Measurements from ENCODE around the gene IL17RD. TPM values are rescaled to one million over a fixed set of nuclear protein-coding genes. Genes with fewer than 3 reads are reported as not detected.

IL17RD gene
- total and polyA plus RNA-seq, 2 of the 4 experiments (the other 2 are of a cell fraction) = 0.72 to 0.92 TPM

DNA sequence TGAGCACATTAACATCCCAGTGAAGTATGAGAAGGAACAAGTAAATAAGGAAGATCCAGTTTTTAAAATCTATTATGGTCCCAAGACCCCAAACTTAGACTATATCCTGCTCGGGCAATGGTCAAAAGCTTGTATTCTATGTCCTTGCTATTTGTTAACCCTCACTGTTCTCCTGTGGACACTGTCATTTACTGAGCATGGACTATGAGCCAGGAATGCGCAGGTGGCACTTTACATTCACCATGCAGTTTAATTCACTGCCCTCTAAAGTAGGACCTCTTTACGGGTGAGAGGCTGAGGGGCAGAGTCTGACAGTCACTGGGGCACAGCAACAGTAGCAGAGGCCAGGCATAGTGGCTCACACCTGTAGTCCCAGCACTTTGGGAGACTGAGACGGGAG is 76.1 kb downstream of the IL17RD start:
- Histone ChIP-seq H3K9me3 (ENCODE audit: control insufficient read depth, insufficient read depth, low read length) (no peaks in the 10 kb centered on the region), H2BK120ac (ENCODE audit: low read depth, low read length) (no peak overlapping the region), H4K8ac (ENCODE audit: low read depth in 2 of 2, low read length in 2 of 2) (no peak overlapping the region), H2AFZ (replicated peaks; ENCODE audit: low read length, poor library complexity) (no peak overlapping the region), H3K4me1 (ENCODE audit: control insufficient read depth, insufficient read depth, low read length) (peaks cover 3% of the 10 kb centered on the region; the same call in 1 of the 2 replicates), H2AK5ac (ENCODE audit: low read depth, low read length) (no peak overlapping the region), H2BK15ac (ENCODE audit: low read depth, low read length) (no peak overlapping the region), H3K27me3 (ENCODE audit: control insufficient read depth, insufficient read depth, low read length) (peaks cover 3% of the 10 kb centered on the region), H4K5ac (ENCODE audit: low read depth, low read length) (no peak overlapping the region), H4K20me1 (ENCODE audit: insufficient read depth, low read length) (no peaks in the 10 kb centered on the region), H3K4me3 (ENCODE audit: insufficient read depth, low read depth, low read length) (no peak overlapping the region), H2BK20ac (ENCODE audit: low read depth, low read length) (no peak overlapping the region), H3K56ac (ENCODE audit: extremely low read depth, insufficient read depth, low read length) (no peak overlapping the region), H2AK9ac (replicated peaks; ENCODE audit: low read depth, low read length, poor library complexity) (no peak overlapping the region), H3K4ac (ENCODE audit: low read depth, low read length) (no peak overlapping the region), H3K79me1 (ENCODE audit: low read depth in 1 of 2, low read length in 2 of 2) (no peaks in the 10 kb centered on the region), H3K36me3 (ENCODE audit: control insufficient read depth, insufficient read depth, low read length) (no peaks in the 10 kb centered on the region), H3K14ac (replicated peaks; ENCODE audit: low read depth, low read length) (no peak overlapping the region), H3K4me2 (ENCODE audit: low read depth, low read length) (no peak overlapping the region), H4K91ac (ENCODE audit: insufficient read depth, low read depth, low read length) (no peak overlapping the region), H3K23ac (ENCODE audit: low read depth, low read length) (no peak overlapping the region), H3K9ac (ENCODE audit: low read depth, low read length) (no peak overlapping the region), H3K9me1 (ENCODE audit: insufficient read depth, low read length) (no peaks in the 10 kb centered on the region; the same call in 1 of the 2 replicates), H3K18ac (ENCODE audit: low read depth, low read length) (no peak overlapping the region), H2BK5ac (ENCODE audit: low read depth, low read length, poor library complexity, severe bottlenecking) (no peak overlapping the region), H3K27ac (ENCODE audit: insufficient read depth, low read length) (no peak overlapping the region)
- no CpG with 5 or more reads among the region's 4 CpGs for WGBS, 2 experiments (ENCODE audit: extremely low coverage in 2 of 2, insufficient read length in 1 of 2)
- dilution Hi-C loops (cut with HindIII; ENCODE audit: low sequenced_read_pairs, unreplicated experiment) = no loop called here
- ChIA-PET CTCF (interaction anchor here (1.2 kb wide), 1 partner anchor 11 kb away, joined by 3 read pairs; no protein-coding TSS in a partner anchor), POLR2A (ENCODE audit: unreplicated experiment) (no interaction called here)
- in situ Hi-C loops (cut with MboI; ENCODE audit: low sequenced_read_pairs) = no loop called here
- ATAC-seq (ENCODE audit: low read depth) (no peak), DNase-seq (no peak)
- intact Hi-C loops (cut with micrococcal nuclease) = no loop called here
- no TSS peak for BruUV-seq (replicated peaks)
- TF ChIP-seq RAD21 (IDR thresholded peaks at IDR 0.05; ENCODE audit: low read length) (no peak), CEBPB (IDR thresholded peaks at IDR 0.05; ENCODE audit: low read depth, low read length) (no peak), CHD1 (IDR thresholded peaks at IDR 0.05; ENCODE audit: low read depth, low read length) (no peak)
